HepG2 (cell line): ENCODE data around the gene SIX3. TPM values are rescaled to one million over a fixed set of nuclear protein-coding genes. Genes with fewer than 3 reads are reported as not detected.

Experiments used
- ATAC-seq: fragments of 200-7000 bp; cut with Tn5 transposase; 3 replicates; pipeline ENCODE4 v1.9.1; 2020; ENCODE audit warnings: mild to moderate bottlenecking, moderate library complexity
- BruUV-seq: library from RNA; stranded (reverse); fragments of 400-500 nt; replicated peaks from 2 replicates; lab custom pipeline; 2021; lab: Mats Ljungman, UMichigan
- CTCF ChIA-PET: fragments of 300-600 bp; formaldehyde crosslinking; extraction: SDS; loops from one replicate; lab custom pipeline; 2021; ENCODE audit warnings: low total read pairs, inconsistent platforms, low intra/inter-chr PET ratio; lab: Yijun Ruan, JAX
- POLR2A ChIA-PET: fragments of 350-600 bp; sonication (Branson Sonifier 250); formaldehyde crosslinking; loops from one replicate; lab custom pipeline; 2020; ENCODE audit warnings: antibody characterized with exemption, inconsistent platforms; lab: Yijun Ruan, JAX
- DNase-seq: peaks from one replicate; pipeline ENCODE4 v3.0.0-alpha.2; 2015; ENCODE audit warnings: low spot score
- FAIRE-seq: peaks from 3 replicates; lab custom pipeline; 2011; peaks lifted over from hg19 to GRCh38; lab: Jason Lieb, UNC
- H2AFZ ChIP-seq: one replicate; pipeline ENCODE4 v1.6.1; 2011; ENCODE audit warnings: low read length, inconsistent platforms
- H3K27ac ChIP-seq: fragments of 300-600 bp; 3 replicates; pipeline ENCODE4 v1.8.0; 2011; ENCODE audit warnings: mixed run types, mild to moderate bottlenecking, mixed read lengths, low read length, inconsistent platforms; ENCODE audit not compliant: insufficient read depth; ENCODE audit errors: extremely low read length
- H3K27me3 ChIP-seq, 2 experiments: fragments of 200-600 bp in 1 of 2; 2 replicates in 1 of 2; 3 replicates in 1 of 2; pipeline versions ENCODE4 v1.6.0 to v1.8.0; 2011; ENCODE audit warnings: low read length in 2 of 2, mild to moderate bottlenecking in 2 of 2, moderate library complexity in 2 of 2, inconsistent platforms in 1 of 2; ENCODE audit not compliant: insufficient read depth in 2 of 2, control insufficient read depth in 1 of 2
- H3K36me3 ChIP-seq, 2 experiments: fragments of 200-600 bp in 1 of 2; replicated peaks in 1 of 2; 2 replicates in 1 of 2; 3 replicates in 1 of 2; pipeline versions ENCODE4 v1.5.1 to v1.8.0; 2011; ENCODE audit warnings: low read length in 2 of 2, inconsistent platforms in 1 of 2; ENCODE audit not compliant: insufficient read depth in 2 of 2, control insufficient read depth in 1 of 2
- H3K4me1 ChIP-seq: 2 replicates; pipeline ENCODE4 v1.5.1; 2012; ENCODE audit warnings: low read length, inconsistent platforms; ENCODE audit not compliant: insufficient read depth
- H3K4me2 ChIP-seq: 2 replicates; pipeline ENCODE4 v1.6.0; 2011; ENCODE audit warnings: low read depth, low read length, inconsistent platforms
- H3K4me3 ChIP-seq, 3 experiments: fragments of 200-600 bp in 1 of 3; sonication (generic), shearing (Covaris generic) in 1 of 3; replicated peaks in 1 of 3; 2 replicates each; pipeline ENCODE4 v1.5.1; 2011 to 2016; ENCODE audit warnings: low read length in 3 of 3, inconsistent platforms in 2 of 3, low read depth in 2 of 3, mild to moderate bottlenecking in 2 of 3, control low read depth in 1 of 3, mixed read lengths in 1 of 3; ENCODE audit not compliant: insufficient read depth in 1 of 3
- H3K79me2 ChIP-seq: one replicate; pipeline ENCODE4 v1.6.1; 2011; ENCODE audit warnings: low read length, inconsistent platforms; ENCODE audit not compliant: insufficient read depth
- H3K9ac ChIP-seq: 2 replicates; pipeline ENCODE4 v1.6.0; 2011; ENCODE audit warnings: mild to moderate bottlenecking, low read depth, low read length, inconsistent platforms; ENCODE audit not compliant: insufficient read depth
- H3K9me3 ChIP-seq: 2 replicates; pipeline ENCODE4 v1.5.1; 2012; ENCODE audit warnings: mild to moderate bottlenecking, low read length
- H4K20me1 ChIP-seq: 2 replicates; pipeline ENCODE4 v1.6.0; 2011; ENCODE audit warnings: inconsistent platforms, mild to moderate bottlenecking, low read length, moderate library complexity; ENCODE audit not compliant: insufficient read depth
- JARID2 ChIP-seq: sonication (generic); formaldehyde crosslinking; IDR thresholded peaks from 2 replicates; pipeline ENCODE4 v1.8.1; 2023; ENCODE audit warnings: missing genetic modification reagents, inconsistent platforms; ENCODE audit not compliant: insufficient replicate concordance
- NR2F2 ChIP-seq: IDR thresholded peaks from 2 replicates; pipeline ENCODE4 v1.6.1; 2012; ENCODE audit warnings: low read depth, inconsistent platforms, borderline replicate concordance
- TRAFD1 ChIP-seq: sonication (generic); formaldehyde crosslinking; IDR thresholded peaks from 2 replicates; pipeline ENCODE4 v1.5.1; 2020; ENCODE audit warnings: missing genetic modification reagents, mild to moderate bottlenecking, borderline replicate concordance
- ZBTB39 ChIP-seq: sonication (generic); formaldehyde crosslinking; IDR thresholded peaks from 2 replicates; pipeline ENCODE4 v1.5.0; 2020; ENCODE audit warnings: missing genetic modification reagents
- ZFP37 ChIP-seq: sonication (generic); formaldehyde crosslinking; IDR thresholded peaks from 2 replicates; pipeline ENCODE4 v1.4.0; 2020; ENCODE audit warnings: missing genetic modification reagents, borderline replicate concordance
- ZIK1 ChIP-seq: sonication (generic); formaldehyde crosslinking; IDR thresholded peaks from 2 replicates; pipeline ENCODE4 v1.5.0; 2020; ENCODE audit warnings: mild to moderate bottlenecking, low read depth, missing genetic modification reagents, borderline replicate concordance
- ZNF367 ChIP-seq: sonication (generic); formaldehyde crosslinking; IDR thresholded peaks from 2 replicates; pipeline ENCODE4 v1.4.0; 2020; ENCODE audit warnings: missing genetic modification reagents, borderline replicate concordance
- WGBS: methylation state at CpG from one replicate; pipeline ENCODE4 v1.1.6; 2017; ENCODE audit warnings: low lambda C conversion rate; 5-methylcytosine and 5-hydroxymethylcytosine counted together
- in situ Hi-C: cut with HindIII; loops from 2 replicates; pipeline ENCODE4 v1.10.0; 2017; ENCODE audit warnings: low pct_unique_long_range_greater_than_20kb; ENCODE audit not compliant: extremely low pct_ligation_motif_present
- intact Hi-C: fragments of 100-400 bp; cut with micrococcal nuclease; formaldehyde crosslinking; loops from one replicate; pipeline ENCODE4 v1.10.0; 2022; ENCODE audit not compliant: unreplicated experiment
- polyA plus RNA-seq, 8 experiments: library from polyadenylated mRNA; depleted of rRNA in 3 of 8; stranded (reverse) in 7 of 8; unstranded in 1 of 8; fragments of >200 nt; fragmentation: Illumina TruSeq in 4 of 8; extraction: Trizol in 4 of 8; gene quantifications; 2 replicates each; pipeline versions ENCODE4 v1.2.1 to v1.2.3, GENCODE V29; 2011 to 2016; ENCODE audit warnings: low read depth in 4 of 8, missing spikeins in 1 of 8, mixed read lengths in 1 of 8; ENCODE audit not compliant: insufficient read depth in 1 of 8
- total RNA-seq, 5 experiments: library from RNA; depleted of rRNA; stranded (reverse); fragments of >200 nt; fragmentation: Illumina TruSeq; extraction: Trizol; gene quantifications; 2 replicates each; pipeline ENCODE4 v1.2.3, GENCODE V29; 2016; ENCODE audit warnings: low read depth in 1 of 5

Gene SIX3
- total and polyA plus RNA-seq, 2 of the 13 experiments (the other 11 are each of a cell fraction or from before 2014, with no cell fraction given), result not detected

GRCh38 chr2:44965684-44966083 is 24.2 kb downstream of the SIX3 start:
- no peak overlapping the region for H2AFZ ChIP-seq
- no peak for ATAC-seq
- H3K9me3 ChIP-seq, result no peaks in the 10 kb centered on the region
- intact Hi-C loops, result no loop called here
- ChIA-PET CTCF (no interaction called here), POLR2A (interaction anchor here (1.6 kb wide), 1 partner anchor 10 kb away, joined by 3 read pairs; no protein-coding TSS in a partner anchor)
- no TSS peak for BruUV-seq
- FAIRE-seq, result no peak
- H3K4me3 ChIP-seq, result no peak overlapping the region
- H3K27me3 ChIP-seq, result peaks cover 2 to 48% of the 10 kb centered on the region in 2 experiments; a peak in 3 of 5 replicates
- no peaks in the 10 kb centered on the region for H3K79me2 ChIP-seq
- no peaks in the 10 kb centered on the region for H3K36me3 ChIP-seq
- no peaks in the 10 kb centered on the region for H4K20me1 ChIP-seq
- no peak overlapping the region for H3K4me2 ChIP-seq
- WGBS, result 61% methylated on average over 2 of the region's 2 CpGs
- TF ChIP-seq ZNF367 (CRISPR knock-in tag) (no peak), TRAFD1 (CRISPR knock-in tag) (no peak), ZIK1 (CRISPR knock-in tag) (no peak), ZFP37 (CRISPR knock-in tag) (no peak), ZBTB39 (CRISPR knock-in tag) (no peak), JARID2 (CRISPR knock-in tag) (no peak), NR2F2 (no peak)
- TF ChIP-seq, all 625 proteins: peak for 0
- in situ Hi-C loops, result no loop called here
- no peak for DNase-seq
- Histone ChIP-seq H3K4me1 (no peaks in the 10 kb centered on the region), H3K9ac (no peak overlapping the region), H3K27ac (no peak overlapping the region)
